ENCODE data around the gene DIAPH2. TPM values are rescaled to one million over a fixed set of nuclear protein-coding genes. Genes with fewer than 3 reads are reported as not detected.
A peak's percentile ranks its signal among the peaks of the same experiment; 100 is the strongest.

The DIAPH2 gene
- total RNA-seq, 1 experiment from 2014 or later: 22.5 TPM

- Histone ChIP-seq H3K4me1 (peaks cover 6% of the 10 kb centered on the region; the same call in 1 of the 2 replicates), H3K27ac (peak overlapping the region; percentile 5; the same call in 1 of the 2 replicates), H3K9me3 (replicated peaks) (no peaks in the 10 kb centered on the region), H3K4me3 (no peak overlapping the region), H3K27me3 (no peaks in the 10 kb centered on the region), H3K36me3 (no peaks in the 10 kb centered on the region)
- DNase-seq: peak in 1 of 2 experiments; percentile 11
Measured at GRCh38 chrX:96906741-96907140, 222.1 kb downstream of the DIAPH2 start.

GRCh38 chrX:96907516-96908272 is 223.1 kb downstream of the DIAPH2 start:
- Histone ChIP-seq H3K27me3 (no peaks in the 10 kb centered on the region), H3K4me3 (no peak overlapping the region), H3K36me3 (no peaks in the 10 kb centered on the region), H3K4me1 (peaks cover 6% of the 10 kb centered on the region; the same call in 1 of the 2 replicates), H3K9me3 (replicated peaks) (no peaks in the 10 kb centered on the region), H3K27ac (no peak overlapping the region; the same call in 1 of the 2 replicates)
- DNase-seq: no peak

- Histone ChIP-seq H3K27me3 (no peaks in the 10 kb centered on the region), H3K4me1 (peaks cover 6% of the 10 kb centered on the region; the same call in 1 of the 2 replicates), H3K27ac (no peak overlapping the region), H3K36me3 (no peaks in the 10 kb centered on the region), H3K4me3 (no peak overlapping the region), H3K9me3 (replicated peaks) (no peaks in the 10 kb centered on the region)
- DNase-seq: no peak
Measured at GRCh38 chrX:96909291-96909690, 224.6 kb downstream of the DIAPH2 start.

- Histone ChIP-seq H3K4me1 (peaks cover 3% of the 10 kb centered on the region; the same call in 1 of the 2 replicates), H3K4me3 (no peak overlapping the region)
- DNase-seq: peak in 1 of 2 experiments; percentile 10
Measured at GRCh38 chrX:96918864-96919263, 234.2 kb downstream of the DIAPH2 start.

GRCh38 chrX:96919672-96920071 is 235.0 kb downstream of the DIAPH2 start:
- H3K27ac ChIP-seq: peak overlapping the region; percentile 9; the same call in 1 of the 2 replicates
- no peak for DNase-seq
- no peak overlapping the region for H3K4me3 ChIP-seq
- peaks cover 3% of the 10 kb centered on the region; the same call in 1 of the 2 replicates for H3K4me1 ChIP-seq
- H3K36me3 ChIP-seq: no peaks in the 10 kb centered on the region
- H3K9me3 ChIP-seq (replicated peaks): no peaks in the 10 kb centered on the region
- no peaks in the 10 kb centered on the region for H3K27me3 ChIP-seq

More at GRCh38 chrX:96918864-96919263, 234.2 kb downstream of the DIAPH2 start:
- peak overlapping the region; percentile 9; the same call in 1 of the 2 replicates for H3K27ac ChIP-seq
- no peaks in the 10 kb centered on the region for H3K27me3 ChIP-seq
- H3K9me3 ChIP-seq (replicated peaks): no peaks in the 10 kb centered on the region
- no peaks in the 10 kb centered on the region for H3K36me3 ChIP-seq

- Histone ChIP-seq H3K4me1 (no peaks in the 10 kb centered on the region), H3K4me3 (no peak overlapping the region), H3K9me3 (replicated peaks) (no peaks in the 10 kb centered on the region), H3K27me3 (no peaks in the 10 kb centered on the region), H3K27ac (no peak overlapping the region), H3K36me3 (no peaks in the 10 kb centered on the region)
- no peak for DNase-seq
Measured at GRCh38 chrX:96924581-96924980, 239.9 kb downstream of the DIAPH2 start.

- DNase-seq: no peak
- Histone ChIP-seq H3K27me3 (no peaks in the 10 kb centered on the region), H3K36me3 (no peaks in the 10 kb centered on the region), H3K9me3 (replicated peaks) (no peaks in the 10 kb centered on the region), H3K4me3 (no peak overlapping the region), H3K4me1 (no peaks in the 10 kb centered on the region), H3K27ac (no peak overlapping the region)
Measured at GRCh38 chrX:96929036-96929435, 244.4 kb downstream of the DIAPH2 start.

- Histone ChIP-seq H3K27ac (no peak overlapping the region), H3K27me3 (no peaks in the 10 kb centered on the region)
- no peak for DNase-seq
Measured at GRCh38 chrX:96957718-96958117, 273.1 kb downstream of the DIAPH2 start.

GRCh38 chrX:96971812-96972211 is 287.2 kb downstream of the DIAPH2 start:
- H3K36me3 ChIP-seq: no peaks in the 10 kb centered on the region
- no peaks in the 10 kb centered on the region for H3K9me3 ChIP-seq (replicated peaks)
- no peaks in the 10 kb centered on the region for H3K4me1 ChIP-seq
- no peak overlapping the region for H3K4me3 ChIP-seq
- H3K27me3 ChIP-seq: no peaks in the 10 kb centered on the region
- DNase-seq: no peak
- H3K27ac ChIP-seq: no peak overlapping the region

More at GRCh38 chrX:96957718-96958117, 273.1 kb downstream of the DIAPH2 start:
- Histone ChIP-seq H3K9me3 (replicated peaks) (no peaks in the 10 kb centered on the region), H3K36me3 (no peaks in the 10 kb centered on the region), H3K4me1 (no peaks in the 10 kb centered on the region), H3K4me3 (no peak overlapping the region)

GRCh38 chrX:96978906-96979305 is 294.3 kb downstream of the DIAPH2 start:
- Histone ChIP-seq H3K27ac (no peak overlapping the region), H3K27me3 (no peaks in the 10 kb centered on the region), H3K36me3 (no peaks in the 10 kb centered on the region), H3K4me3 (no peak overlapping the region), H3K4me1 (no peaks in the 10 kb centered on the region), H3K9me3 (replicated peaks) (no peaks in the 10 kb centered on the region)
- DNase-seq: no peak

GRCh38 chrX:96979766-96980165 is 295.1 kb downstream of the DIAPH2 start:
- H3K4me3 ChIP-seq: no peak overlapping the region
- no peaks in the 10 kb centered on the region for H3K27me3 ChIP-seq
- DNase-seq: no peak

GRCh38 chrX:96982161-96982560 is 297.5 kb downstream of the DIAPH2 start:
- Histone ChIP-seq H3K4me1 (no peaks in the 10 kb centered on the region), H3K36me3 (no peaks in the 10 kb centered on the region), H3K4me3 (no peak overlapping the region), H3K27me3 (no peaks in the 10 kb centered on the region), H3K9me3 (replicated peaks) (no peaks in the 10 kb centered on the region), H3K27ac (no peak overlapping the region)
- DNase-seq: no peak

More at GRCh38 chrX:96979766-96980165, 295.1 kb downstream of the DIAPH2 start:
- H3K4me1 ChIP-seq: no peaks in the 10 kb centered on the region
- H3K27ac ChIP-seq: no peak overlapping the region
- H3K9me3 ChIP-seq (replicated peaks): no peaks in the 10 kb centered on the region
- no peaks in the 10 kb centered on the region for H3K36me3 ChIP-seq

GRCh38 chrX:96984538-96984937 is 299.9 kb downstream of the DIAPH2 start:
- no peak overlapping the region for H3K27ac ChIP-seq
- H3K36me3 ChIP-seq: no peaks in the 10 kb centered on the region
- no peak for DNase-seq
- no peaks in the 10 kb centered on the region for H3K27me3 ChIP-seq
- no peak overlapping the region for H3K4me3 ChIP-seq
- H3K4me1 ChIP-seq: no peaks in the 10 kb centered on the region
- no peaks in the 10 kb centered on the region for H3K9me3 ChIP-seq (replicated peaks)

GRCh38 chrX:96985046-96985445 is 300.4 kb downstream of the DIAPH2 start:
- Histone ChIP-seq H3K4me1 (no peaks in the 10 kb centered on the region), H3K9me3 (replicated peaks) (no peaks in the 10 kb centered on the region), H3K27ac (no peak overlapping the region), H3K36me3 (no peaks in the 10 kb centered on the region), H3K27me3 (no peaks in the 10 kb centered on the region), H3K4me3 (no peak overlapping the region)
- no peak for DNase-seq

GRCh38 chrX:96987228-96987627 is 302.6 kb downstream of the DIAPH2 start:
- H3K4me1 ChIP-seq: no peaks in the 10 kb centered on the region
- no peak overlapping the region for H3K4me3 ChIP-seq
- no peak overlapping the region for H3K27ac ChIP-seq
- no peaks in the 10 kb centered on the region for H3K9me3 ChIP-seq (replicated peaks)
- H3K27me3 ChIP-seq: no peaks in the 10 kb centered on the region
- no peak for DNase-seq
- no peaks in the 10 kb centered on the region for H3K36me3 ChIP-seq
